Stimulated activated CD4-positive, alpha-beta T cell treated with anti-CD3 and anti-CD28 coated beads, Interleukin-4, amount 100 ng/mL, for 48 hours (primary cell): Measurements from ENCODE around the gene PRKAR2B.

Experiments
- DNase-seq, 2 donors: peaks; one replicate each; pipeline ENCODE4 v3.0.0-alpha.2; 2020; ENCODE audit warnings: low read depth in 2 of 2

Gene PRKAR2B

GRCh38 chr7:107158028-107158427, 113.5 kb downstream of the PRKAR2B start:
- no peak for DNase-seq

- no peak for DNase-seq
These were observed 115.9 kb downstream of the PRKAR2B start for GRCh38 chr7:107160389-107160788.

- DNase-seq = no peak
These were observed 116.9 kb downstream of the PRKAR2B start for GRCh38 chr7:107161415-107161814.

- no peak for DNase-seq
These were observed 118.0 kb downstream of the PRKAR2B start for GRCh38 chr7:107162475-107162874.

GRCh38 chr7:107164092-107164491, 119.6 kb downstream of the PRKAR2B start:
- DNase-seq = no peak

GRCh38 chr7:107165341-107165740, 120.8 kb downstream of the PRKAR2B start:
- DNase-seq = no peak

- DNase-seq = no peak
These were observed 122.4 kb downstream of the PRKAR2B start for GRCh38 chr7:107166736-107167426.

- DNase-seq = peak in 1 of 2 donors; percentile 52
These were observed 123.2 kb downstream of the PRKAR2B start for GRCh38 chr7:107167483-107168232.

GRCh38 chr7:107168233-107169119, 124.0 kb downstream of the PRKAR2B start, which contains the start of gene HBP1:
Gene HBP1, plus strand, starts transcription at chr7:107169003. Its CDS starts 10,891 bp downstream, at chr7:107179894.
- DNase-seq = peak; percentile 94 to 97

GRCh38 chr7:107169120-107170050, 124.9 kb downstream of the PRKAR2B start:
- peak; percentile 79 to 87 for DNase-seq

- DNase-seq = no peak
These were observed 125.8 kb downstream of the PRKAR2B start for GRCh38 chr7:107170051-107170915.

- no peak for DNase-seq
These were observed 127.0 kb downstream of the PRKAR2B start for GRCh38 chr7:107171496-107171895.

- DNase-seq = no peak
These were observed 127.9 kb downstream of the PRKAR2B start for GRCh38 chr7:107172276-107173032.

GRCh38 chr7:107173191-107173590, 128.7 kb downstream of the PRKAR2B start:
- DNase-seq = no peak

GRCh38 chr7:107173691-107174406, 129.3 kb downstream of the PRKAR2B start:
- DNase-seq = no peak

- no peak for DNase-seq
These were observed 135.0 kb downstream of the PRKAR2B start for GRCh38 chr7:107179326-107180164.

GRCh38 chr7:107180378-107180777, 135.9 kb downstream of the PRKAR2B start:
- DNase-seq = peak; percentile 46 to 64

GRCh38 chr7:107181172-107181571, 136.7 kb downstream of the PRKAR2B start:
- no peak for DNase-seq
